Osteocyte (in vitro differentiated cells): ENCODE data around the gene ADH5. TPM values are rescaled to one million over a fixed set of nuclear protein-coding genes. Genes with fewer than 3 reads are reported as not detected.
A peak's percentile ranks its signal among the peaks of the same experiment; 100 is the strongest.

Source experiments
- DNase-seq: peaks from one replicate; pipeline ENCODE4 v3.0.0; 2021; ENCODE audit warnings: mixed read lengths; ENCODE audit not compliant: unreplicated experiment; ENCODE audit errors: extremely low spot score
- H3K27ac Mint-ChIP-seq: one replicate; pipeline ENCODE4 v1.8.0; 2021; ENCODE audit warnings: mild to moderate bottlenecking, mixed read lengths; ENCODE audit not compliant: unreplicated experiment
- H3K27me3 Mint-ChIP-seq: one replicate; pipeline ENCODE4 v1.8.0; 2021; ENCODE audit warnings: mixed read lengths; ENCODE audit not compliant: unreplicated experiment
- H3K36me3 Mint-ChIP-seq: one replicate; pipeline ENCODE4 v1.8.0; 2021; ENCODE audit warnings: mixed read lengths; ENCODE audit not compliant: unreplicated experiment
- H3K4me1 Mint-ChIP-seq: one replicate; pipeline ENCODE4 v1.8.0; 2021; ENCODE audit warnings: mixed read lengths; ENCODE audit not compliant: unreplicated experiment
- H3K4me3 Mint-ChIP-seq: one replicate; pipeline ENCODE4 v1.8.0; 2021; ENCODE audit warnings: mild to moderate bottlenecking, moderate library complexity, mixed read lengths; ENCODE audit not compliant: unreplicated experiment
- H3K9me3 Mint-ChIP-seq: one replicate; pipeline ENCODE4 v1.8.0; 2021; ENCODE audit warnings: mixed read lengths; ENCODE audit not compliant: unreplicated experiment
- total RNA-seq: library from RNA; stranded (reverse); gene quantifications from 2 replicates; pipeline ENCODE4 v1.2.1, GENCODE V29; 2021
- TF ChIP-seq, protein P1 (sequence below): fragments of 200-600 bp; sonication (generic); IDR thresholded peaks from 2 replicates; pipeline ENCODE4 v1.5.0; 2021; ENCODE audit warnings: antibody characterized with exemption, mild to moderate bottlenecking, moderate library complexity

The ADH5 gene
- total RNA-seq, 1 donor from 2014 or later, result 136 TPM

GRCh38 chr4:99079625-99080295, 8.8 kb downstream of the ADH5 start:
- TF ChIP-seq, protein P1, sequence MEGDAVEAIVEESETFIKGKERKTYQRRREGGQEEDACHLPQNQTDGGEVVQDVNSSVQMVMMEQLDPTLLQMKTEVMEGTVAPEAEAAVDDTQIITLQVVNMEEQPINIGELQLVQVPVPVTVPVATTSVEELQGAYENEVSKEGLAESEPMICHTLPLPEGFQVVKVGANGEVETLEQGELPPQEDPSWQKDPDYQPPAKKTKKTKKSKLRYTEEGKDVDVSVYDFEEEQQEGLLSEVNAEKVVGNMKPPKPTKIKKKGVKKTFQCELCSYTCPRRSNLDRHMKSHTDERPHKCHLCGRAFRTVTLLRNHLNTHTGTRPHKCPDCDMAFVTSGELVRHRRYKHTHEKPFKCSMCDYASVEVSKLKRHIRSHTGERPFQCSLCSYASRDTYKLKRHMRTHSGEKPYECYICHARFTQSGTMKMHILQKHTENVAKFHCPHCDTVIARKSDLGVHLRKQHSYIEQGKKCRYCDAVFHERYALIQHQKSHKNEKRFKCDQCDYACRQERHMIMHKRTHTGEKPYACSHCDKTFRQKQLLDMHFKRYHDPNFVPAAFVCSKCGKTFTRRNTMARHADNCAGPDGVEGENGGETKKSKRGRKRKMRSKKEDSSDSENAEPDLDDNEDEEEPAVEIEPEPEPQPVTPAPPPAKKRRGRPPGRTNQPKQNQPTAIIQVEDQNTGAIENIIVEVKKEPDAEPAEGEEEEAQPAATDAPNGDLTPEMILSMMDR, result no peak
- Mint-ChIP-seq H3K27me3 (no peaks in the 10 kb centered on the region), H3K36me3 (peaks cover 66% of the 10 kb centered on the region), H3K4me3 (no peak overlapping the region), H3K9me3 (no peaks in the 10 kb centered on the region), H3K4me1 (no peaks in the 10 kb centered on the region), H3K27ac (no peak overlapping the region)
- no peak for DNase-seq

DNA sequence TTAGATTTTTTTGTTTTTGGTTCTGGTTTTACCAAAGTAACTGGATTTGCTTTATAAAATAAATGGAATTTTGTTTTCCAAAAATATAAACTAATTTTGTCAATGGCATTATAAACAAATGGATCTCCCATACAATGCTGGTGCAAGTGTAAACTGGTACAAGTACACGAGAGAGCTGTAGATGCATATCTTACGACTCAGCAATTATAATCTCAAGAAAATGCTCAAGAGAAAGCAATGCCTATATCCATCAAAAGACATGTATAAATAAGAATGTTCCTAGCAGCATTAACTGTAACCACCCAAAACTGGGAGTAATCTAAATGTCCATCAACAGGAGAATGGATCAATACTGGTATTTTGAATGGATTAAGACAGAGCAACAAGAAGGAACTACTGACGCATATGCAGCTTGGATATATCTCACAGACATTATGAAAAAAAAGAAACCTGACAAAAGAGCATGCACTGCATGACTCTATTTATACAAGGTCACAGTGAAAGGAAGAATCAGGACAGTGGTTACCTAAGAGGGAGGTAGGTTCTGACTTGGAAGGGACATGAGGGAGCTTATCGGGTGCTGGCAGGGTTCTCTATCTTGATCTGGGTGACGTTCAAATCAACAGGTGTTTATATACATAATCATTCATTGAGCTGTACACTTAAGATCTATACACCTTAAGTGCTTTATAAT, 9.5 kb downstream of the ADH5 start:
- DNase-seq, result no peak
- H3K4me1 Mint-ChIP-seq, result no peaks in the 10 kb centered on the region
- H3K27me3 Mint-ChIP-seq, result no peaks in the 10 kb centered on the region
- H3K36me3 Mint-ChIP-seq, result peaks cover 64% of the 10 kb centered on the region
- TF ChIP-seq, protein P1, result no peak
- H3K9me3 Mint-ChIP-seq, result no peaks in the 10 kb centered on the region
- H3K4me3 Mint-ChIP-seq, result no peak overlapping the region
- H3K27ac Mint-ChIP-seq, result no peak overlapping the region

DNA sequence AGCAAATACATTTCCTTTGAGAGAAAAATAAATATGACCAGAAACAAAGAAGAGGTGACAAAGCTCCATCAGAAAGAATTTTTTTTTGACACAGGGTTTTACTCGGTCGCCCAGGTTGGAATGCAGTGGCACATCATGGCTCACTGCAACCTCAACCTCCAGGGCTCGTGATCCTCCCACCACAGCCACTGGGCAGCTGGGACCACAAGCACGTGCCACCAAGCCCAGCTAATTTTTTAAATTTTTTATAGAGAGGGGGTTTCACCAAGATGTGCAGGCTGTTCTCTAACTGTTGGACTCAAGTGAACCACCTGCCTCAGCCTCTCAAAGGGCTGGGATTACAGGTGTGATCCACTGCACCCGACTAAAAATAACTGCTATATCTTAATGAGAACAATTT, 10.3 kb downstream of the ADH5 start:
- H3K4me1 Mint-ChIP-seq, result no peaks in the 10 kb centered on the region
- no peak overlapping the region for H3K4me3 Mint-ChIP-seq
- H3K27ac Mint-ChIP-seq, result peak overlapping the region; percentile 13
- no peak for DNase-seq
- H3K36me3 Mint-ChIP-seq, result peaks cover 64% of the 10 kb centered on the region
- no peaks in the 10 kb centered on the region for H3K27me3 Mint-ChIP-seq
- TF ChIP-seq, protein P1, result no peak
- H3K9me3 Mint-ChIP-seq, result no peaks in the 10 kb centered on the region

DNA sequence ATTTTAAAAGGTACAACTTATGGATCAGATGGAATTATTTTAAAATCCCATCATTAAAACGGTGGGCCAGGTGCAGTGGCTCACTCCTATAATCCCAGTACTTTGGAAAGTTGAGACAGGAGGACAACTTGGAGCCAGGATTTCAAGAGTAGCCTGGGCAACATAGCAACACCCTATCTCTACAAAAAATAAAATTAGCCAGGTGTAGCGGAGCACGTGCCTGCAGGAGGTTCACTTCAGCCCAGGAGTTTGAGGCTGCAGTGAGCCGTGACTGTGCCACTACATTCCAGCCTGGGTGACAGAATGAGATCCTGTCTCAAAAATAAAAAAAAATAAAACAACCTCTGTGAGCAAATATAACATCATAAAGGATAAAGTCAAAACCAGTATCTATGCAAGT, 11.4 kb downstream of the ADH5 start:
- no peak overlapping the region for H3K27ac Mint-ChIP-seq
- H3K4me3 Mint-ChIP-seq, result no peak overlapping the region
- DNase-seq, result no peak
- peaks cover 69% of the 10 kb centered on the region for H3K36me3 Mint-ChIP-seq
- no peaks in the 10 kb centered on the region for H3K27me3 Mint-ChIP-seq
- H3K4me1 Mint-ChIP-seq, result no peaks in the 10 kb centered on the region
- TF ChIP-seq, protein P1, result no peak
- no peaks in the 10 kb centered on the region for H3K9me3 Mint-ChIP-seq

- TF ChIP-seq, protein P1, result no peak
- H3K27ac Mint-ChIP-seq, result no peak overlapping the region
- no peak for DNase-seq
- no peaks in the 10 kb centered on the region for H3K4me1 Mint-ChIP-seq
- H3K27me3 Mint-ChIP-seq, result no peaks in the 10 kb centered on the region
- H3K36me3 Mint-ChIP-seq, result peaks cover 67% of the 10 kb centered on the region
- H3K4me3 Mint-ChIP-seq, result no peak overlapping the region
- H3K9me3 Mint-ChIP-seq, result no peaks in the 10 kb centered on the region
Measured at GRCh38 chr4:99076292-99076976, 12.2 kb downstream of the ADH5 start.
